IMR-90 (cell line): ENCODE data around the gene IQSEC1.

ENCODE experiments used
- FOS ChIP-seq: fragments of 150-350 bp; IDR thresholded peaks from 2 replicates; pipeline ENCODE4 v1.6.1; 2016; ENCODE audit warnings: low read depth, low read length
- MAZ ChIP-seq: IDR thresholded peaks from 2 replicates; pipeline ENCODE4 v1.6.1; 2012; ENCODE audit warnings: low read depth, mild to moderate bottlenecking, low read length, improper control_type of control experiment, moderate library complexity, borderline replicate concordance
- POLR2A ChIP-seq: IDR thresholded peaks from 2 replicates; pipeline ENCODE4 v1.6.1; 2012; ENCODE audit warnings: mild to moderate bottlenecking, low read depth, low read length
- RAD21 ChIP-seq: IDR thresholded peaks from 2 replicates; pipeline ENCODE4 v1.6.1; 2012; ENCODE audit warnings: low read length, improper control_type of control experiment
- RCOR1 ChIP-seq: IDR thresholded peaks from 2 replicates; pipeline ENCODE4 v1.6.1; 2012; ENCODE audit warnings: mild to moderate bottlenecking, low read length, improper control_type of control experiment; ENCODE audit not compliant: insufficient replicate concordance
- TF ChIP-seq, protein P1 (sequence below): conservative IDR thresholded peaks from 2 replicates; pipeline ENCODE4 v1.5.1; 2012; ENCODE audit warnings: mild to moderate bottlenecking, low read depth, low read length, improper control_type of control experiment
- TF ChIP-seq, protein P2 (sequence below): fragments of 150-350 bp; IDR thresholded peaks from 2 replicates; pipeline ENCODE4 v1.6.1; 2016; ENCODE audit warnings: low read depth, mild to moderate bottlenecking, low read length, moderate library complexity, borderline replicate concordance

DNA sequence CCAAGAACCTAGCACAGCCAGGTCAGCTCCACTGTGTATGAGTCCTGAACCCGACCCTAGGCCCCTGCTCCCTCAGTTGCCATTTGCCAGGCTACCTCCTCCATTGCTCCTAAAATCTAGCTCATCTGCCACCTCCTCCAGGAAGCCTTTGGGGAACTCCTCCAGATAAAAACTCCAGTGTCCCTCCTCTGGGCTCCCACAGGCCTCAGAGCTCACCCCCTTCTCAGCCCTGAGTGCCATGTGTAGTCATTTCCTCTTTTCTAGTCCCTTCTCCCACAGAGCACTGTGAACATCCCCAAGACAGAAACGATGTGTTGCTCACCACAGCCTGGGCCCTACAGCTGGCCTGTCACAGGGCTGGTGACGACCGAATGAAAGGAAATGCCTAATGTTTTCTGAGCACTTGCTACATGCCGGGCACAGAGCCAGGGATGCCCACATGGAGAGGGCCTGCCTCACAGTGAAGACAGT lies 61.0 kb downstream of the IQSEC1 start:
- TF ChIP-seq RAD21 (no peak), POLR2A (no peak), RCOR1 (no peak), FOS (no peak), MAZ (no peak)
- TF ChIP-seq, protein P1, sequence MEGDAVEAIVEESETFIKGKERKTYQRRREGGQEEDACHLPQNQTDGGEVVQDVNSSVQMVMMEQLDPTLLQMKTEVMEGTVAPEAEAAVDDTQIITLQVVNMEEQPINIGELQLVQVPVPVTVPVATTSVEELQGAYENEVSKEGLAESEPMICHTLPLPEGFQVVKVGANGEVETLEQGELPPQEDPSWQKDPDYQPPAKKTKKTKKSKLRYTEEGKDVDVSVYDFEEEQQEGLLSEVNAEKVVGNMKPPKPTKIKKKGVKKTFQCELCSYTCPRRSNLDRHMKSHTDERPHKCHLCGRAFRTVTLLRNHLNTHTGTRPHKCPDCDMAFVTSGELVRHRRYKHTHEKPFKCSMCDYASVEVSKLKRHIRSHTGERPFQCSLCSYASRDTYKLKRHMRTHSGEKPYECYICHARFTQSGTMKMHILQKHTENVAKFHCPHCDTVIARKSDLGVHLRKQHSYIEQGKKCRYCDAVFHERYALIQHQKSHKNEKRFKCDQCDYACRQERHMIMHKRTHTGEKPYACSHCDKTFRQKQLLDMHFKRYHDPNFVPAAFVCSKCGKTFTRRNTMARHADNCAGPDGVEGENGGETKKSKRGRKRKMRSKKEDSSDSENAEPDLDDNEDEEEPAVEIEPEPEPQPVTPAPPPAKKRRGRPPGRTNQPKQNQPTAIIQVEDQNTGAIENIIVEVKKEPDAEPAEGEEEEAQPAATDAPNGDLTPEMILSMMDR, result no peak
- TF ChIP-seq, protein P2, sequence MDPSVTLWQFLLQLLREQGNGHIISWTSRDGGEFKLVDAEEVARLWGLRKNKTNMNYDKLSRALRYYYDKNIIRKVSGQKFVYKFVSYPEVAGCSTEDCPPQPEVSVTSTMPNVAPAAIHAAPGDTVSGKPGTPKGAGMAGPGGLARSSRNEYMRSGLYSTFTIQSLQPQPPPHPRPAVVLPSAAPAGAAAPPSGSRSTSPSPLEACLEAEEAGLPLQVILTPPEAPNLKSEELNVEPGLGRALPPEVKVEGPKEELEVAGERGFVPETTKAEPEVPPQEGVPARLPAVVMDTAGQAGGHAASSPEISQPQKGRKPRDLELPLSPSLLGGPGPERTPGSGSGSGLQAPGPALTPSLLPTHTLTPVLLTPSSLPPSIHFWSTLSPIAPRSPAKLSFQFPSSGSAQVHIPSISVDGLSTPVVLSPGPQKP, result no peak
